IPS-20b (cell line): ENCODE data around the gene COLEC11.
"Not testable (repeated sequence)": the region's sequence is repeated elsewhere in the genome, so short reads cannot be mapped to it uniquely, and the experiment has no call there.

Source experiments
- H3K27ac ChIP-seq: one replicate; pipeline ENCODE4 v1.5.1; 2013; ENCODE audit warnings: low read length
- H3K27me3 ChIP-seq: 2 replicates; pipeline ENCODE4 v1.6.1; 2013; ENCODE audit warnings: mild to moderate bottlenecking, low read length, inconsistent platforms; ENCODE audit not compliant: insufficient read depth
- H3K36me3 ChIP-seq: 2 replicates; pipeline ENCODE4 v1.6.1; 2013; ENCODE audit warnings: low read depth, mild to moderate bottlenecking, inconsistent platforms, low read length, moderate library complexity; ENCODE audit not compliant: insufficient read depth
- H3K4me1 ChIP-seq: 2 replicates; pipeline ENCODE4 v1.6.1; 2013; ENCODE audit warnings: mild to moderate bottlenecking, control low read depth, inconsistent platforms, low read length, moderate library complexity; ENCODE audit not compliant: insufficient read depth
- H3K4me3 ChIP-seq: 2 replicates; pipeline ENCODE4 v1.5.1; 2013; ENCODE audit warnings: mild to moderate bottlenecking, low read length, inconsistent platforms
- H3K9ac ChIP-seq: 2 replicates; pipeline ENCODE4 v1.6.1; 2013; ENCODE audit warnings: low read depth, mild to moderate bottlenecking, inconsistent platforms, low read length, moderate library complexity
- H3K9me3 ChIP-seq: 2 replicates; pipeline ENCODE4 v1.6.1; 2013; ENCODE audit warnings: mild to moderate bottlenecking, low read depth, low read length, inconsistent platforms; ENCODE audit not compliant: insufficient read depth

COLEC11 gene

DNA sequence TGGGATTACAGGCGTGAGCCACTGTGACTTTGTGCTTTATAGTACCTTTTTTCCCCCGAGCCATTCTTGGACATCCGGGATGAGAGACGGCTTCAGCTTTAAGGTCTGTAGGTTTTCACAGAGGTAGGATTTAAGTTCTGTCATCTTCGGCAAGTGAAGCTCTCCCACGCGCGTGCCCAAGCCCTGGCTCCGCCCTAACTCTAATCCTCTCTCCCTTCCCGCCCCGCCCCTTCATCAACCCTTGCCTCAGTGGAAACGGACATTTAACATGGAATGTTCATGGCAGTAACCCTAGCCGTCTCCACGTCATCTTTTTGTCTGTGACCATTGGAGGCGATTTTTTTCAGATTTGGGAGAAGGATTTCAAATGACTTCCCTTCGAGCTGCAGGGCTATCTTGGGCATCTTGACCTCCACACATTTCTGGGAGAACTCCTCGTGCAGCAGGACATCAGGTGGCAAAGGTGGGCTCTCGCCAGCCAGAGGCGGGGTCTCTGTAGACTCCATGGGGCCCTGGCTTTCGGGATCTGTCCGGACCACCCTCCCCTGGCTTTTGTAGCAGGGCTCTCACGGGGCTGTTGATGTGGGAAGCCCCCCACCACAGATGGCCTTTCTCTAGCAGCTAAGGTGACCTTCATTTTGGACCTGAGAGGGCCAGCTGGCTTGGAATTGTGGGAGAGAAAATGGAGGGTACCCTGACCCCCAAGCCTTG lies 6.8 kb downstream of the COLEC11 start:
- H3K36me3 ChIP-seq = no peaks in the 10 kb centered on the region
- no peaks in the 10 kb centered on the region for H3K27me3 ChIP-seq
- H3K9ac ChIP-seq = no peak overlapping the region
- H3K4me3 ChIP-seq = no peak overlapping the region
- H3K27ac ChIP-seq = no peak overlapping the region
- no peaks in the 10 kb centered on the region for H3K9me3 ChIP-seq
- no peaks in the 10 kb centered on the region for H3K4me1 ChIP-seq

DNA sequence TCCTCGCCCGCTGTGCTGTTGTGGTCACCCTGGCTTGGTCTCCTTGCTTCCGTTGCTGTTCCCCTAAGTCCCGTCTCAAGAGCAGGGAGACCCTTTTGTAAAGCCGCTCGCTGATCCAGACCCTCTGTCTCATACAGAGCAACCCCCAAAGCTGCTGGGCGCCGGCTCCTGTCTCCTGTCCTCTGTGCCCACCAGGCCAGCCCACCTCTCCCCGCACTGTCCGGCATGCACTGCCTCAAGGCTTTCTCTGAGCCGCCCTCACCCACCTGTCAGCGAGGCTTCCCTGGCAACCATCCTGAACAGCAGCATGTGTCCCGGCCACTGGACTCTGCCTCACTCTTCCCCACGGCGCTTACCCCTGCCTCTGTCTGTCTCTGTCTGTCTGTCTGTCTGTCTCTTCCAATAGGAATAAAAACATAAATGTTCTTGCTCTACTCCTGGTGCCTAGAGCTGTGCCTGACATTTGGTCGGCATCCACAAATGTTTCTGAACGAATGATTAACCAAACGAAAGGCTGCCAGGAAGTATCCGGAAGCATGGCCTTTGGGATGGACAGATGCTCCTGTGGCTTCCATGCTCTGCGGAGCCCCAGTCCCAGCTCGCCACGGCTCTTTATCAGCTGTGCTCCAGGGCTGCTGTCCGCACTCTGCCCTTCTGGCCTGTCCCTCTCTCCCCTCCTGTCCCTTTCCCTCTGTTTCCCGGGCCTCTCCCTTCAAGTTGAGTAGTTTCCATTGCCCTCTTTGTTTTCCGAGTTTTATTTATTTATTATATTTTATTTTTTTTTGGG lies 7.8 kb downstream of the COLEC11 start:
- Histone ChIP-seq H3K4me1 (no peaks in the 10 kb centered on the region), H3K9ac (no peak overlapping the region), H3K27me3 (no peaks in the 10 kb centered on the region), H3K36me3 (no peaks in the 10 kb centered on the region), H3K9me3 (no peaks in the 10 kb centered on the region), H3K4me3 (no peak overlapping the region), H3K27ac (no peak overlapping the region)

DNA sequence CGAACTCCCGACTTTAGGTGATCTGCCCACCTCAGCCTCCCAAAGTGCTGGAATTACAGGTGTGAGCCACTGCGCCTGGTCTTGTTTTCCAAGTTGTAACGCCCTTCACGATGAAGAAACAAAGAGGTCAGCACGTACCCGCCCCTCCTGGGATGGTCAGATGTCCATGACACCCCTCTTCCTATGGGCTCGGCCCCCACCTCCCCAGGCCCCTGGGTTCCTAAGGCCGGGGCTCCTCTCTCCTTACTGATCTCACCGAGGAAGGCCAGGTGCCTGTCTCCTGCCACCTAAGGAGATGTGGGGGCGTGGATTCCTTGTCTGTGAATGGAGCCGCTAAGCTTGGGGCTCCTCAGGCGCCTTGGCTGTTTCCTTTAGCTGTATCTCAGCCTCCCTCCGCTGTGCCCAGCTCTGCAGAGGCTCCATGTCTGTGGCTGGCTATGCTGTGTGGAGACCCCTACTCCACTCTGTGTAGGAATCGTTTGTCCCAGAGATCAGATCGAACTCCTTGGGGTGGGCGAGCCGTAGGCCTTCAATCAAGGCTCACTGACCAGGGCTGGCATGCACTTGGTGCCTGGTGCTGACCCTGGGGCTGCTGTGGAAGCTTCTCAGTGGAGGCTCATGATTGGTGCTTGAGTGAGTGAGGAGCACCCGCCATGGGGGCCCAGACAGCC lies 8.8 kb downstream of the COLEC11 start:
- Histone ChIP-seq H3K9me3 (no peaks in the 10 kb centered on the region), H3K27me3 (no peaks in the 10 kb centered on the region), H3K36me3 (no peaks in the 10 kb centered on the region), H3K27ac (no peak overlapping the region), H3K4me3 (no peak overlapping the region), H3K9ac (no peak overlapping the region), H3K4me1 (no peaks in the 10 kb centered on the region)

DNA sequence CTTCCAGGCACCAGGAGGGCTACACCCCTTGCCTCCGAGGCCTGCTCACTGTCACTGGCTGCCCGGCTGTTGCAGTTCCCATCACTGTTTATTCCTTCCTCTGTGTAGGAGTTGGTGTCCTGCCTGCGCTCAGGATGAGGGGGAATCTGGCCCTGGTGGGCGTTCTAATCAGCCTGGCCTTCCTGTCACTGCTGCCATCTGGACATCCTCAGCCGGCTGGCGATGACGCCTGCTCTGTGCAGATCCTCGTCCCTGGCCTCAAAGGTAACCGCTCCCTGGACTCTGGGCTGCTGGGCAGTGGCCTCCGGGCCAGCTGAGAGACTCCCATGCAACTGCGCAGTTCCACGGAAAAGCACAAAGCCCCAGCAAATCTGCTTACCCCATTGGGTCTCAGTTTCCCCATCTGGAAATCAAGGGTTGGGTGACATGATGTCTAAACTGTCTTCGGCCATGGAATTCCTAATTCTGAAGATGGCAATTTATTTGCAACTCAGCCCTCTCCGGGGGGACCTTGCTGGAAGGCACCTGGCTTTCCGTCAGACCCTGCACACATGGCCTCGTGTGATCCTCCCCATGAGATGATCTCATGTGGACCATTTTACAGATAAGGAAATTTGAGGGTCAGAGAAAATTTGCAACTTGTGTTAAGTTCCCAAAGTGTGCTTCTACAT lies 9.4 kb downstream of the COLEC11 start:
- H3K27ac ChIP-seq = no peak overlapping the region
- no peaks in the 10 kb centered on the region for H3K9me3 ChIP-seq
- no peak overlapping the region for H3K4me3 ChIP-seq
- H3K36me3 ChIP-seq = no peaks in the 10 kb centered on the region
- H3K9ac ChIP-seq = no peak overlapping the region
- H3K4me1 ChIP-seq = no peaks in the 10 kb centered on the region
- no peaks in the 10 kb centered on the region for H3K27me3 ChIP-seq

DNA sequence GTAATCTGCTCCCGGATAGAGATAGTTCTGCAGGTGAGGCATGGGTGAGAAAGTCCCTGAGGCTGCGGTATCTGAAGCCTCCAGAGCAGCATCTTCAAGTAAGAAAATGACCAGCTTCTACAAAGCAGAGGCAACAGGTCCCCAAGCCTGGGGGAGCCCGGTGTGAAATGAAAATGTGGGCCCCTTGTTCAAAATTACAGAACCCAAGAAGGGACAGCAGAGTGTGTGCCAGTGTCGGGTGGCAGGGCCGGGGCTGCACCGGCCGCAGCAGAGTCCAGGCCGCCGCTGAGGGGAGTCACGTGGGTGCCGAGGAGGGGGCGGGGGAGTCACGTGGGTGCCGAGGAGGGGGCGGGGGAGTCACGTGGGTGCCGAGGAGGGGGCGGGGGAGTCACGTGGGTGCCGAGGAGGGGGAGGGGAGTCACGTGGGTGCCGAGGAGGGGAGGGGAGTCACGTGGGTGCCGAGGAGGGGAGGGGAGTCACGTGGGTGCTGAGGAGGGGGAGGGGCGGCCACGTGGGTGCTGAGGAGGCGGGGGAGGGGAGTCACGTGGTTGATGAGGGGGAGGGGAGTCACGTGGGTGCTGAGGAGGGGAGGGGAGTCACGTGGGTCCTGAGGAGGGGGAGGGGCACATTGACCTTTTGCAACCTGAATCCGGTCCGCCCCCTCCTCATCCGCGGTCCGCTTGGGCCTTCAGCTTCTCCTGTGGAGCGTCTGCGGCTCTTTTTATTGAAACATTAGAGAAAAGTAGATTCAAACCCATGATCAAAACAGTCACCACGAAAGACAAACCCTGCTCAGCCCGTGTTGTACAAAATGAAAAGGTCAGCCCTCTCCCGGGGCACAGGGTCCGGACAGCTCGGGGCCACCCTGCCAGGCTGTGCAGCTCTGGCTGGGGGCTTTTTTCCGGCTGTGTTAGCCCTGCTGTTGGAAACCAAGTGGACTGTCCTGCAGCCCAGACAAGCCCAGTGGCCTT lies 10.4 kb downstream of the COLEC11 start:
- Histone ChIP-seq H3K4me3 (no peak overlapping the region), H3K27ac (no peak overlapping the region), H3K36me3 (no peaks in the 10 kb centered on the region), H3K9ac (no peak overlapping the region), H3K9me3 (no peaks in the 10 kb centered on the region), H3K4me1 (no peaks in the 10 kb centered on the region), H3K27me3 (no peaks in the 10 kb centered on the region)

DNA sequence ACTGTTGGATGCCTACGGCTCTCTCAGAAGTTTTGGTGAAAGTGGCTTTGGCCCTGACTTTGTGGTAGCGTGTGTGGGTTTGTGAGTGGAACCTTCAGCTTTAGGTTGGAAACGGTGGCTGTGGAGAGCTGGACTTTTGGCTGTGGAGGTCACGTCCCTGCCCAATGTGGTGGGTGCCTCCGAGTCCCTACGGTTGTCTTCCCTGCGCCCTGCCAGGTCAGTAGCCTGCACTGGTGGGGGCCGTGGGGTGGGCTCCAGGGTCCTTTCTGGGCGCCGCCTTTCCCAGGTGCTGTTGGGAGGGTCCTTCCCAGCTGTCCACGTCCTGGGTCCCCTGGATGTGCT lies 11.1 kb downstream of the COLEC11 start:
- no peaks in the 10 kb centered on the region for H3K4me1 ChIP-seq
- H3K27me3 ChIP-seq = no peaks in the 10 kb centered on the region
- no peak overlapping the region for H3K4me3 ChIP-seq
- no peaks in the 10 kb centered on the region for H3K36me3 ChIP-seq
- no peaks in the 10 kb centered on the region for H3K9me3 ChIP-seq
- no peak overlapping the region for H3K9ac ChIP-seq
- H3K27ac ChIP-seq = no peak overlapping the region

DNA sequence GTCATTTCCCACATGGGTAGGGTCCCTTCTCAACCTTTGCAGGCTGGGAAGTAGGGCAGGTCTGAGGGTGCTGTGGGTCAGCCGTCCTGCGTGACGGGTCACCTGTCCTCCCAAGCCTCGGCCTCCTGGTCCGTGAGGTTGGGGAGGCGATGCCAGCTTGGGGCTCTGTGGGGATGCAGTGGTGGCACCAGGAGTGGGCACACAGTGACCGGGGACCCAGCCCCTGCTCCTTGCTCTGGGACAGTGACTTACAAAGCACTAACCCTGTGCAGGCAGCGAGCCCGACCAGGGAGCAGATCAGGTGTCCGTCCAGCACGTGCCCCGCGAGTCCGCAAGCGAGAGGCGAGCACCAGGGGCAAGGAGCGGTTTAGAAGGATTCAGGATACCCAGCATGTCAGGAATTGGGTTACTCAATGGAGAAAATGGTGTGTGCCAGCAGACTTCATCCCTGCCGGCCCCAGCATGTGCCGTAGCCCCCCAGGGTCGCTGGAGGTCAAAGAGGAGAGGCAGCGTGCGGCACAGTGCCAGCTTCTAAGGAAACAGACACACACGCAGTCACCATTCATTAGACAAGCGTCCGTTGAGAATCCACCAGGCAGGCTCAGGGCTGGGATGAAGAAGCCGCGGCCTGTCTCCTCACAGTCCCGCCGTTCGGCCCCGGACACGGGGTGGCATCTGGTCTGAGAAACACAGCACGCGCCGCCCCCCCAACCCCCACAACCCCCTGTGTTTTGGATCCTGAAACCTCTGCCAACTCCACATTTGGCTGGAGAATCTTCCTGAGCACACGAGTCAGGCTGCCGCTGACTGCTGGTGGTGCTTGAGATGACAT lies 11.7 kb downstream of the COLEC11 start:
- no peaks in the 10 kb centered on the region for H3K4me1 ChIP-seq

DNA sequence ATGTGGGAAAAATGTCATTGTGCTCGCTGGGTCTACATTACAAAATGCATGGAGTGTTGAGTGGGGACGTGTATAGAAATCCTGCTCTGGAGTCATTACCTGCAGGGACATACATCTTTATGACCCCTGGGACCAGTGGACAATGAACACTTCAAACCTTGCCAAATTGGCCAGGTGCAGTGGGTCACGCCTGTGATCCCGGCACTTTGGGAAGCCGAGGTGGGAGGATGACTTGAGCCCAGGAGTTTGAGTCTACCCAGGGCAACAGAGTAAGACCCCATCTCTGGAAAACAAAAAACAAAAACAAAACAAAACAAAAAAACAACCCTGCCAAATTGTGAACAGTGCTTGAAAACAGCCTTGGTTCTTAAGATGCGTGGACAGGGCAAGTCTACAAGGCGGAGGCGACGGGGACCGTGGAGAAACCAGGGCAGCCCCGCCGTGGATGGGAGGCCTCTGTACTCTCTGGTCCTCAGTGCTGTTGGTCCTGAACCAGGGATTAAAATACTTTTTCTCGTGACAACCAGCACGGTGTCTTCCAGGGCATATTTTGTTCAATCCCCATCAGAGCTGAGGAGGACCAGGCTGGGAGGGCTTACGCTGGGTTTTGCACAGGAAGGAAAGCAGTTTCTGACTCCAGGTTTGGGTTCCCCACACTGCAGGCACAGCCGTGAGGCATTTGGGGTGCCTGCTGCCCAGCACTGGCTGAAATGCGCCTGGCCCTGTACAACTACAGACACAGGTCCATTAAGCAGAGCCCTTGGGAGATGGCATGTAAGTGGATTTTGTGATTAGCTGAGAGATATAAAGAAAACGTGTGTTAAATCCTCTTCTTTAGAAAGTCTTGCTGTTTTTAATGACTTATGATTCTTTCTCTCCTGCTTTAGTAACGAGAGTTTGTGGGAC lies 13.7 kb downstream of the COLEC11 start:
- no peaks in the 10 kb centered on the region for H3K4me1 ChIP-seq
- no peaks in the 10 kb centered on the region for H3K36me3 ChIP-seq

More for the DNA sequence above, 11.7 kb downstream of the COLEC11 start:
- Histone ChIP-seq H3K4me3 (no peak overlapping the region), H3K9ac (no peak overlapping the region), H3K9me3 (no peaks in the 10 kb centered on the region), H3K27ac (no peak overlapping the region), H3K27me3 (no peaks in the 10 kb centered on the region), H3K36me3 (no peaks in the 10 kb centered on the region)

DNA sequence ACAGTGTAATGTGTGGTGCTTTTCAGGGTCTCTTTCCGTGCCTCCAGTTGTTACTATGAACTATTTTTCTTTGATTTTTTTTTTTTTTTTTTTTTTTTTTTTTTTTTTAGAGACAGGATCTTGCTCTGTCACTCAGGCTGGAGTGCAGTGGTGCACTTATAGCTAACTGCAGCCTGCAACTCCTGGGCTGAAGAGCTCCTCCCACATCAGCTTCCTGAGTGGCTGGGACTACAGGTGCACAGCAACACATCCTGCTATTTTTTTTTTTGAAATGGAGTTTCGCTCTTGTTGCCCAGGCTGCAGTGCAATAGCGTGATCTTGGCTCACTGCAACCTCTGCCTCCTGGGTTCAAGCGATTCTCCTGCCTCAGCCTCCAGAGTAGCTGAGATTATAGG lies 14.4 kb downstream of the COLEC11 start:
- H3K9me3 ChIP-seq, H3K4me1 ChIP-seq, H3K9ac ChIP-seq, H3K36me3 ChIP-seq, H3K27ac ChIP-seq, H3K27me3 ChIP-seq, H3K4me3 ChIP-seq: not testable (repeated sequence)

More for the DNA sequence above, 13.7 kb downstream of the COLEC11 start:
- H3K27ac ChIP-seq = no peak overlapping the region
- no peak overlapping the region for H3K4me3 ChIP-seq
- no peak overlapping the region for H3K9ac ChIP-seq
- H3K27me3 ChIP-seq = no peaks in the 10 kb centered on the region
- H3K9me3 ChIP-seq = no peaks in the 10 kb centered on the region

DNA sequence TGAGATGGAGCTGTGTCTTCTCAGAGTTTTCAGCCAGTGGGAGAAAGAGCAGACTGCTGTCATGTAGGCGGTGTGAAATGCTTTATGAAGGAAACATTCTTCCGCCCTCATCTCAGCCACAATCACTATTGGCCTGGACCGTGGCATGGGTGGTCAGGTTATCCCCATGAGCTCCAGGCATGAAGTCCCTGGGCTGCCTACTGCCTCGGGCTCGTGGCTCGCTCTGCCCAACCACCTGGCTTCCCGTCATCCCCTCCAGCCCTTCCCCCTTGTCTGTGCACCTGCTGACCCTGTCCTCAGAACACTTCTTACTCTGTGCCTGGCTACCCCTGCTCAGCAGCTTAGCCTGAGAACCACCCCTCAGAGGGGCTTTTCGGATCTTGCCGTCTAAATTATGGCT lies 15.5 kb downstream of the COLEC11 start:
- H3K27ac ChIP-seq = no peak overlapping the region
- H3K4me3 ChIP-seq = no peak overlapping the region
- no peaks in the 10 kb centered on the region for H3K4me1 ChIP-seq
- no peaks in the 10 kb centered on the region for H3K27me3 ChIP-seq
- H3K9me3 ChIP-seq = 0 out of 2 replicates have a peak, but pooled peaks cover 5% of the 10 kb centered on the region
- no peaks in the 10 kb centered on the region for H3K36me3 ChIP-seq
- H3K9ac ChIP-seq = no peak overlapping the region
